LNCAP (cell line): ENCODE data around the gene GOT2.

Experiments used
- CTCF ChIP-seq: fragments of 450-650 bp; IDR thresholded peaks from 2 replicates; pipeline ENCODE4 v1.5.1; 2017; ENCODE audit warnings: mild to moderate bottlenecking

GOT2 gene

DNA sequence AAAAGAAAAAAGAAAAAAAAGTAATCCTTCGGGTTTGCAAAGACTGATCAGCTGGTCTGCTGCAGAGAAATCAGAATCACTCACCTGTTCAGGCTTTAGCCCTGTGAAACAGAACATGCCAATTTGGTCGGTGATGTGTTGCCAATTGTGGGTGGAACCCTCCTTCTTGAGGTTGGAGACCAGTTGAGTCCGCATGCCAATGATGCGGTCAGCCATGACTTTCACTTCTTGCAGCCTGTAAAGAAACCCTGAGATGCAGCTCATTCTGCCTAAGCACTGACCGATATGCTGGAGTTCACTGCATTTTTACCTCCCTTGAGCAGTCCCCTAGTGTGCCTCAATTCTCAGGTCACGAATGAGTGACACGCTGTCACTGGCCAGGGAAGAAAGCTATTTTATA lies 24.8 kb downstream of the GOT2 start:
- no peak for TF ChIP-seq CTCF

DNA sequence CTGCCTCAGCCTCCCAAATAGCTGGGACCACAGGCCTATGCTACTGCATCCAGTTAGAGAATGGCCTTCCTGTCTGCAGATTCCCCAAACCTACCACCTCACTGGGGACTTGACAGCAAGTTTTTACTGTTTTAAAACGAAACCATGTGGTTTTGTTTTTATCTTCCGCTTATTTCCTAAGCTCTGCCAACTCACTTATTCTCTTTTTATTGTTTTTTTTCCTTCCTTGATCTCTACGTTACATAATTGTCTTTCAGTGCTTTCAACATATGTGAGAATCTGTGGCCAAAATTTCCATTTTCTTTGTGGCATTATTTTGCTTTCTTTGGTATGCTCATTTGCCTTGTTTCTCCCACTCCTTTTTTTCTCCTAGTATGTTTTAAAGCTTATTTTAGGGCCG lies 35.0 kb downstream of the GOT2 start:
- TF ChIP-seq CTCF = no peak

DNA sequence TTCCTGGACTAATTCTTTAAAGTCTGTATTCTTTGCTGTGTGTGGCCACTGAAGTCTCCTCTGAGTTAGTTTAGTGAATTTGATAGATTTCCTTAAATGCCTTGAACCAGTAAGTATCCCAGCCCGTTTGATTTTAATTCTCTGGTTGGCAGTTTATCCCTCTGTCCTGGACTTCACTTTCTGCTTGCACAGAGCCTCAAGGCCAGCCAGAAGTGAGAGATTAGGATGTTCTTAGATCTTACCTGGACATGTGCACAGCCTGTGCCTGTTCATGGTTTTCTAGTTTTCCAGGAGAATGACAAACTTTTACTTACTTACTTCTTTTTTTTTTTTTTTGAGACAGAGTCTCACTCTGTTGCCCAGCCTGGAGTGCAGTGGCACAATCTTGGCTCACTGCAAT lies 38.7 kb downstream of the GOT2 start:
- TF ChIP-seq CTCF = no peak

GRCh38 chr16:58692450-58692849 lies 41.7 kb downstream of the GOT2 start:
- no peak for TF ChIP-seq CTCF

DNA sequence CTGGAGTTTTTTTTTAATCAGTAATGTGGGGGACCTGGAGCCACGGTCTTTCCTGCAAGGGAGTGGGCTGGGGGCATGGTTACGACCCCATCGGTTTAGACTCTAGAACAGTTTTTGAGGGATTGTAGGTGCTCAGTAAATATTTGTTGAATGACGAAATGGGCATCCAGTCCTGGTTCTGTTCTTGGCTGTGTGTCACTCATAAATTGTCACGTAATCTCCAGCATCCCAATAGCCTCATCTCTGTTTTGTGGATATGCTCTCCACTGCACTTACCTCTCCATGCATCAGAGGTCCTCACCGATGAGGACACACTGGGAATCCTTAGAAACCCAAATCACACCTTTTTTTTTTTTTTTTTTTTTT lies 49.0 kb downstream of the GOT2 start:
- no peak for TF ChIP-seq CTCF

DNA sequence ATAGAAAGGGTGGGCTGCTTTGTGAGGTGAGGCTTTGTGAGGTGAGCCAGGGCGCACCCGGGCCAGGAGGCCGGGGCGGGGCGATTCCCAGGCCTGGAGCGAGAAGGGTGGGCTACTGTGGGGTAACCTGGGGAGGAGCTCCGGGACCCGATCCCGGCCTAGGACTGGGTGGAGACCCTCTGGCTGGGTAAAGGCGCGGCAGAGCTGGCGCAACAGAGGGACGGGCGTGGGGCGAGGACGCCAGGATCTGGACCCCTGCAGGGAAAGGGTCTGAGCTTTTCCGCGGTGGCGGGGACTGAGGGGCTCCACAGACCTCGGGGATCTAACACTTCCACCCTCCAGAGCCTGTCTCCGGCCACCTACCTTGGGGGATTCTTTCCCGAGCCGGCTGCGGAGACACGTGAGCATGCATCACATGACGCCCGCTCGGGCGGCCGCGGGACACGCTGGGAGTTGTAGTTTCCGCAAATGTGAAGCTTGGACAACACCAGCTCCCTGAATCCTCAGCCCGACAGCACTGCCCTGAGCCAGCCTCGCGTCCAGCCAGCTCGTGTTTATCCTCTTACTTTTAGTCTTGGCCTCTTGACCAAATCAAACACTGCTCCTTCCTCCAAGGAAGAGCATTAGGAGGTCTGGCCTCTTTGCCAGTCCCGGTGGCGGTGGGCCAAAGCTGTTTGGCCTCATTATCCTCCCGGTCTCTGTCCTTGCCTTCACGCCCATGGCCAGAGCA lies 49.6 kb downstream of the GOT2 start, which contains the start of gene SLC38A7:
Gene SLC38A7, minus strand, starts transcription at position 417 of the 730 bp plus-strand sequence. CDS start 4,644 bp downstream, outside the sequence.
- TF ChIP-seq CTCF = no peak

DNA sequence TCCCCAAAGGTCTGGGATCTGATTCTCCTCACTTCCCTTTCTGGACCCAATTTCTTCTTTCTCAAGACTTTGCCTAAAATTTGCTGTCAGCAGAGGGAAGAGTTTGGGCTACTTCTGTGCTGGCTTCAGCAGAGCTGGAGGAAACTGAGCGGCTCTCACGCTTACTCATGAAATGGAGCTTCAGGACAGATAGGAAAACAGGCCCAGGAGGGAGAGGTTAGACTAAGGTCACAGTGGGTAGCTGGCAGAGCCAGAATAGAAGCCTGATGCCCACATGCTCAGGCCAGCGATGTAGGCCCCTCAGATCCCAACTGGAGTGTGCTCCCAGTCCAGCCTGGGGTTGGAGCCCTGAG lies 50.1 kb downstream of the GOT2 start:
- no peak for TF ChIP-seq CTCF

GRCh38 chr16:58679763-58680162 lies 54.4 kb downstream of the GOT2 start:
- no peak for TF ChIP-seq CTCF
